CD1c-positive myeloid dendritic cell (primary cell): Measurements from ENCODE around the gene MAPKAP1.

Experiments used
- DNase-seq: peaks from one replicate; pipeline ENCODE4 v3.0.0-alpha.2; 2016; ENCODE audit errors: extremely low spot score

MAPKAP1 gene

GRCh38 chr9:125537442-125538091 is 169.4 kb downstream of the MAPKAP1 start:
- DNase-seq: no peak

DNA sequence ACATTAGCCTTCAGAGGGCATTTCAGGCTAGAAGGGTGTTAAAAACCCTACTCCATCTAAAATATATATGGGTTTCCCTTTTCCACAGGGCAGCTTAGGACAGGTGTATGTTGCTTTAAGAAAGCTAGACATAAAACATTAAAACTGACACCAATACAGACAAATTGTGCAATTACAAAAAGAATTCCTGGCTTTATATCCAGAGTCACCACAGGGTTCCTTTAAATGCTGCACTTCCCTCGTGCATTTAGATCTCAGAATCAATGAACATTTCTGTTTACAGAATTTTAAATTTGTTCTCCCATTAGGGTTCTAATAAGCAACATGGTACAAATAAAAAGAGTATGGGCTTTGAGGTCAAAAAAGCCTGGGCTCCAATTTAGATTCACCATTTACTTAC is 170.2 kb downstream of the MAPKAP1 start:
- no peak for DNase-seq

DNA sequence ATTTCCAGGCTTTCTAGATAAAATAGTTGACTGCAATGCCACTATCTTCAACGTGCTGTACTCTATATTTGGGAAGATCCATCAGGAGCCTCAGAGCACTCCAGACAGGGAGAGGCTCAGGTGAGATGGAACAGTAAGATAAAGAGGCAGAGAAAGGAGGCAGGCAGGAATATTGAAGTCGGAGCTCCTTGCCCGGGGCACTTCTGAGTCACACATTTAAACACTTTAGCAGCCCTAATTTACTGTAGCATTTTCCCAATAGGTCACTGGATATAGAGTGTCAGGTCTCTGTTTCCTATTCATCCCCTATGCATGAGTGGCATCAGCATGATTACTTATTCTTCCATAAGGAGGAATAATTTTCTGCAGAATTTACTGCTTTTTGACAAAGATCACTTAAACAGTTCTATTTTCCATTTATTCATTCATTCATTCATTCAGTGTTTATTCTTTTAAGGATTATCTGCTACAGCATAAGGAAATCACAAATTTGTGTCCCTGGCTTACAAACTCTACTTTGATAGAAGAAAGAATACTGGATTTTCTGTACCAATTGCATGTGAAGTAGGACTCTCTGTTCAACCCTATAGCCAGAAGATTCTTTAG is 170.7 kb downstream of the MAPKAP1 start:
- DNase-seq: no peak

- DNase-seq: no peak
Observed at GRCh38 chr9:125534971-125535701, 171.9 kb downstream of the MAPKAP1 start.

DNA sequence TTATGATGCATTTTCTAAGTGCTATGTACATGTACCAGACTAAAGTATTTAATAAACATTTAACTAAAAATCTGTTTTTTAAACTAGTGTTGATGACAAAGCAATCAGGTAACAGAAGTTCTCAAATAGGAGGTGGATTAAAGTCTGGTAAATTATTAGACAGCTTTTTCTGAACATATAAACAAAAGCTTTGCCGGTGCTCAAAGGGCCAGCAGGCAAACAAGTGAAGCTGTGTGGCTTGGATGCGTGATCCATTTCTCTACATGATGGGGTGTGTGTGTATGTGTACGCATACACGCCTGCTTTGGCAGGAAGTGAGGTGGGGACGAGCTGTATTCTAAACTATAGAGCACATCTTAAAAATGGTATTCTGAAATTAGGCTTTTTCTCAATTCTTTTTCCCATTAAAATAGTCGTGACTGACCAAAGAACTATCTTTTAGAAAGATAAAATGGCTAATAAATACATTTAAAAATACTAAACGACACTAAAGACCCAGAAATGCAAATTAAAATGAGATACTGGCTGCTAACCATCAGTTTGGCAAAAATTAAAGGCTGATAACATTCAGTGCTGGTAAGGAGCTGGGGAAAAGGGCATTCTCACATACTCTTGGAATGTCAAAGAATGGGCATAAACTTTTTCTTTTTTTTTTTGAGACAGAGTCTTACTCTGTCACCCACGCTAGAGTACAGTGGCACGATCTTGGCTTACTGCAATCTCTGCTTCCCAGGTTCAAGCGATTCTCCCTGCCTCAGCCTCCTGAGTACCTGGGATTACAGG is 174.0 kb downstream of the MAPKAP1 start:
- DNase-seq: no peak

DNA sequence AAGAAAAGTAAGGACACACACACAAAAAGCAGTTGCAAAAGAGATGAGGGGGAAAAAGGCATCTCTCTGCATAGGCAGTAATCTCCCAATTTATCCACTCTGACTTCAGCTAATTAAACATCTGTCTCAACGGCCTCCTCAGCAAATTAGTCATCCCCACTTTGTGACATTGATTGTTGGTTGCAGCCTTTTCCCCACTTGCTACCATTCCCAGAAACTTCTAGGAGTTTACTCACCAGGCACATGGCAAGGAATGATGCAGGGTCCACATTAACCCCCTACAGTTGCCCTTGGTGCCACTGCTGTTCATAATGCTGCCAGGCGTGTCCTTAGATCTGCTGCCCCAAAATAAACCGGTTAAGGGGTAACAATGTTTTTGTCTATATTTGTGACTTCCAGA is 174.6 kb downstream of the MAPKAP1 start:
- no peak for DNase-seq

GRCh38 chr9:125529589-125530515 is 177.2 kb downstream of the MAPKAP1 start:
- DNase-seq: peak; percentile 43

DNA sequence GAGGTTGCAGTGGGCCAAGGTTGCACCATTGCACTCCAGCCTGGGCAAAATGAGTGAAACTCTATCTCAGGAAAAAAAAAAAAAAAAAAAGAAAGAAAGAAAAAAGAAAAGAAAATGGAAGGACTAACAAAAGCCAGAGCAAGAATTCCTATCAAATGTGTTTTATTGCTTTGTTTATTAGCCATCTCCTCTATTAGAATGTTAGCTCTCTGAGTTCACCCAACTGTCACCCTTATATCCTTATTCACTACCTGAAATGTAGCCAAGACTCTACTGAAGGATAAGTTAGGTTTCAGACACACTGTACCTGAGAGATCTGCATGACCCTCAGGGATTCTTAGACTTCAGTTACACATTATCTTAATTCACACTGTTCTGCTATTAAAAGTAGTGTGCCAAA is 177.9 kb downstream of the MAPKAP1 start:
- no peak for DNase-seq

DNA sequence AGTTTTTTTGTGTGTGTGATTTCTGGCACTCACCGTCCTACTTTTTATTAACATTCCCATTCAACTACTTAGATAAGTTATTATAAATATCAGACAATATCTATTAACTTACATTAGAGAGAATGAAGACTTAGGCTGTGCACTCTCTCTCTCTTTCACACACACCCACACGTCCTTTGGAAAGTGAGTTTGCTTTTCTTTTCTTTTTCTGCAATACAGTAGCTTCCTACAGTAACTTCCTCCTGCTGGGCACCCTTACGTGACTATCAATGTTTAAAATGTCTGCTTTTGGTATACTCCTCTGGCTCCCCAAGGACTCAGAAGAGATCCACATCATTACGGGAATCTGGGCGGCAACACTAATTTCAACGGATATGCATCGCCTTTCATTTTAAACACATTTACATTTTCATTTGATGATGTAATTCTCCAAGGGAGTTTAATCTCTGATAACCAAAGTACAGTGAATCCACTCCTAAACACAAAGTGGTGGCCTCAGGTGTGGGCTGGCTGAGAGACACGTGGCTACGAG is 179.5 kb downstream of the MAPKAP1 start:
- peak; percentile 27 for DNase-seq

- DNase-seq: no peak
Observed at GRCh38 chr9:125525921-125526631, 180.9 kb downstream of the MAPKAP1 start.

DNA sequence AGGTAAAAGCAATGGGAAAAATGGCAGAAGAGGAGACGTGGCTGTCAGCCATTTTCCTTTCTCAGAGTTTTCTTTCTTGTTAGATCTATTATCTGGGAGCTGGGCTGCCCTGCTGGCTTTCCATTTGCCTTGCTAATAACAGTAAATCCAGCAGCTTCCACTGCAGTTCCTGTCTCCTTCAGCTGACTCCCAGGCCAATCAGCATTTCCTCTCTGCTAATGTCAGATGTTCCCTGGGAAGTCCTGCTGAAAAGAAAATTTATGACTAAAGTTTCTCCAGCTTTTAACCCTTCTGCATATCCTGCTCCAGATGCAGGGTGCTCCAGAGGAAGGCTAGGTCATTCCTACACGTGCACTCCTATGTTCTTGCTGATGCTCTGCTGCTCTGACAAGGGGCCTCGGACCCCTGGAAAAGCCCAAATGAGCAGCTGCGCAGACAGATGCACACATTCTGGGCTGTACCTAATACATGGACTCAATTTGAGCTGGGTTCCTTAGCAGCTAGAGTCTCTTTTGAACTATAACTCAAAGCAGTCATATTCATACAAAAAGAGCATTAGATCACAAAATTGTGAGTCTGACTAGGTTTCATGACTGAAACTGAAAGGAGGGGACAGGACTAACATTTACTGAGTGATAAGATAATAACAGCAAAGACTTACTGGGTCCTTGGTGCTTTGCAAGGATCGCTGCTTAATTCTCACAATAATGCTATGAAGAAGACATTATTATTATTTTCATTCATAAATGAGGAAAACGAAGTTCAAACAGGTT is 182.2 kb downstream of the MAPKAP1 start:
- DNase-seq: no peak

- DNase-seq: no peak
Observed at GRCh38 chr9:125523681-125524080, 183.3 kb downstream of the MAPKAP1 start.

GRCh38 chr9:125522328-125522725 is 184.7 kb downstream of the MAPKAP1 start:
- no peak for DNase-seq

DNA sequence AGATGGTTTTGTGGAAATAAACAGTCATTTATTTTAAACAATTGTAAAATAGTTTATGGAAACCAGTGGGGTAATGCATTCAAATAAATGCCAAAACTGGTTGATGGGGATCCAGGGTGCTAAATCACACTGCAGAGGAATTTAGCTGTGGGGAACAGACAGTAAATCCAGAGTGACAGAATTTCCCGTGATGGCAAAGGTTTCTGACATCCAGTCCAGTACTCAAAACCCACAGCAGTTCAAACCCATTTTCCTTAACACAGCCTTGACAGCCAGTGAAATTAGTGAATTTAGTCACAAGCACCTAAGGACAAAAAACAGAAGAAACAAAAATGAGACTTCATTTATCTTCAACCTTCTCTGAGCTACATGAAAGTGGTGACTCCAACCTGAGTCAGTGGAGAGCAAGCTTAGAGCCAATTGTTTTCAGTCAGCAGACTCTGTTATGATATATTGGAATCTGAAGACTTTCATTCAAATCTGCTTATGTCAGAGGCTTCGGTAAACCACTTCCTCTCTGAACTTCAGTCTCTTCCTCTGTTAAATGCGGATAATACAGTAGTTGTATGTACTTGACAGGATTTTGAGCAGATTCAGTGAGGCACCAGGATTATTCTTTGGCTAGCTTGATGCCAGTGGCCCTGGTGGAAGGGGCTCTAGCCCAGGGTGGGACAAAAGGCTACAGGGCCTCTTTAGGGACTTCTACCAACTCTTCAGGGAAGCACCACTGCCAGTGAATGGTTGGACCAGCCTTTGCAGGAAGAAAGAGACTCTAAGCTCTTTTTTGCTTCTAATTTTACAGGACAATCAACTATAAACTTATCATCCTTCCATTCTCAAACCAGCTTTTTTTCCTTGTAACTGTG is 185.3 kb downstream of the MAPKAP1 start:
- DNase-seq: peak; percentile 51

DNA sequence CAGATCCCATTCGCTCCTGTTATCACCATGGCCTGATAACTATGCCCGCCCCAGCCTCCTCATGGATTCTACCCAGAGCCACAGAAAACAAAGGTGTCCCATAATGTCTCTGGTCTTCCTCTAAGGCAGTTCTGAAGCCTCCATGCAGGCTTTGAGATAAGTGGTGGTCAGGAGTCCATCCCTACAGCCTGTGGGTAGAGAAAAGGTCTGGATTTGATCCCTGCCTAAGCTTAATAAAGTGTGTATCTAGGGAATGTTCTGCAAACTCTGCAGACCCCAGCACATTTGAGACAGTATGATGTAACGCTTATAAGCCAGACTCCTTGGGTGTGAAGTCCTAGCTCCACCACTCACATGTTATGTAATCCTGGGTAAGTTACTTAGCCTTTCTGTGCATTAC is 187.3 kb downstream of the MAPKAP1 start:
- no peak for DNase-seq

- DNase-seq: no peak
Observed at GRCh38 chr9:125517577-125517976, 189.4 kb downstream of the MAPKAP1 start.

- DNase-seq: no peak
Observed at GRCh38 chr9:125515983-125516940, 190.7 kb downstream of the MAPKAP1 start.
